HepG2 (cell line): ENCODE data around the gene UTP4. TPM values are rescaled to one million over a fixed set of nuclear protein-coding genes. Genes with fewer than 3 reads are reported as not detected.

Experiments used
- ATAC-seq: fragments of 200-7000 bp; cut with Tn5 transposase; 3 replicates; pipeline ENCODE4 v1.9.1; 2020; ENCODE audit warnings: mild to moderate bottlenecking, moderate library complexity
- BruUV-seq: library from RNA; stranded (reverse); fragments of 400-500 nt; replicated peaks from 2 replicates; lab custom pipeline; 2021; lab: Mats Ljungman, UMichigan
- CTCF ChIA-PET: fragments of 300-600 bp; formaldehyde crosslinking; extraction: SDS; loops from one replicate; lab custom pipeline; 2021; ENCODE audit warnings: low total read pairs, inconsistent platforms, low intra/inter-chr PET ratio; lab: Yijun Ruan, JAX
- POLR2A ChIA-PET: fragments of 350-600 bp; sonication (Branson Sonifier 250); formaldehyde crosslinking; loops from one replicate; lab custom pipeline; 2020; ENCODE audit warnings: antibody characterized with exemption, inconsistent platforms; lab: Yijun Ruan, JAX
- DNase-seq: peaks from one replicate; pipeline ENCODE4 v3.0.0-alpha.2; 2015; ENCODE audit warnings: low spot score
- FAIRE-seq: peaks from 3 replicates; lab custom pipeline; 2011; peaks lifted over from hg19 to GRCh38; lab: Jason Lieb, UNC
- H2AFZ ChIP-seq: one replicate; pipeline ENCODE4 v1.6.1; 2011; ENCODE audit warnings: low read length, inconsistent platforms
- H3K27ac ChIP-seq: fragments of 300-600 bp; 3 replicates; pipeline ENCODE4 v1.8.0; 2011; ENCODE audit warnings: mixed run types, mild to moderate bottlenecking, mixed read lengths, low read length, inconsistent platforms; ENCODE audit not compliant: insufficient read depth; ENCODE audit errors: extremely low read length
- H3K27me3 ChIP-seq, 2 experiments: fragments of 200-600 bp in 1 of 2; 2 replicates in 1 of 2; 3 replicates in 1 of 2; pipeline versions ENCODE4 v1.6.0 to v1.8.0; 2011; ENCODE audit warnings: low read length in 2 of 2, mild to moderate bottlenecking in 2 of 2, moderate library complexity in 2 of 2, inconsistent platforms in 1 of 2; ENCODE audit not compliant: insufficient read depth in 2 of 2, control insufficient read depth in 1 of 2
- H3K36me3 ChIP-seq, 2 experiments: fragments of 200-600 bp in 1 of 2; replicated peaks in 1 of 2; 2 replicates in 1 of 2; 3 replicates in 1 of 2; pipeline versions ENCODE4 v1.5.1 to v1.8.0; 2011; ENCODE audit warnings: low read length in 2 of 2, inconsistent platforms in 1 of 2; ENCODE audit not compliant: insufficient read depth in 2 of 2, control insufficient read depth in 1 of 2
- H3K4me1 ChIP-seq: 2 replicates; pipeline ENCODE4 v1.5.1; 2012; ENCODE audit warnings: low read length, inconsistent platforms; ENCODE audit not compliant: insufficient read depth
- H3K4me2 ChIP-seq: 2 replicates; pipeline ENCODE4 v1.6.0; 2011; ENCODE audit warnings: low read depth, low read length, inconsistent platforms
- H3K4me3 ChIP-seq, 3 experiments: fragments of 200-600 bp in 1 of 3; sonication (generic), shearing (Covaris generic) in 1 of 3; replicated peaks in 1 of 3; 2 replicates each; pipeline ENCODE4 v1.5.1; 2011 to 2016; ENCODE audit warnings: low read length in 3 of 3, inconsistent platforms in 2 of 3, low read depth in 2 of 3, mild to moderate bottlenecking in 2 of 3, control low read depth in 1 of 3, mixed read lengths in 1 of 3; ENCODE audit not compliant: insufficient read depth in 1 of 3
- H3K79me2 ChIP-seq: one replicate; pipeline ENCODE4 v1.6.1; 2011; ENCODE audit warnings: low read length, inconsistent platforms; ENCODE audit not compliant: insufficient read depth
- H3K9ac ChIP-seq: 2 replicates; pipeline ENCODE4 v1.6.0; 2011; ENCODE audit warnings: mild to moderate bottlenecking, low read depth, low read length, inconsistent platforms; ENCODE audit not compliant: insufficient read depth
- H3K9me3 ChIP-seq: 2 replicates; pipeline ENCODE4 v1.5.1; 2012; ENCODE audit warnings: mild to moderate bottlenecking, low read length
- H4K20me1 ChIP-seq: 2 replicates; pipeline ENCODE4 v1.6.0; 2011; ENCODE audit warnings: inconsistent platforms, mild to moderate bottlenecking, low read length, moderate library complexity; ENCODE audit not compliant: insufficient read depth
- CTCF ChIP-seq: sonication (generic); formaldehyde crosslinking; IDR thresholded peaks from 2 replicates; pipeline ENCODE4 v1.5.0; 2020; ENCODE audit warnings: mild to moderate bottlenecking, missing genetic modification reagents, moderate library complexity
- DMTF1 ChIP-seq: sonication (generic); formaldehyde crosslinking; IDR thresholded peaks from 2 replicates; pipeline ENCODE4 v1.4.0; 2020; ENCODE audit warnings: mild to moderate bottlenecking, missing genetic modification reagents
- HNF1B ChIP-seq: sonication (generic); formaldehyde crosslinking; IDR thresholded peaks from 2 replicates; pipeline ENCODE4 v1.5.1; 2020; ENCODE audit warnings: mild to moderate bottlenecking, moderate library complexity, missing genetic modification reagents
- MTF1 ChIP-seq: sonication (generic); formaldehyde crosslinking; IDR thresholded peaks from 2 replicates; pipeline ENCODE4 v1.5.0; 2020; ENCODE audit warnings: missing genetic modification reagents
- NKX3-1 ChIP-seq: sonication (generic); formaldehyde crosslinking; IDR thresholded peaks from 2 replicates; pipeline ENCODE4 v1.5.0; 2020; ENCODE audit warnings: missing genetic modification reagents
- RBM22 ChIP-seq: fragments of 200-400 bp; formaldehyde crosslinking; optimal IDR thresholded peaks from 2 replicates; pipeline ENCODE3; 2017; ENCODE audit warnings: mild to moderate bottlenecking, low read length, moderate library complexity
- ZNF296 ChIP-seq: sonication (generic); formaldehyde crosslinking; conservative IDR thresholded peaks from 2 replicates; pipeline ENCODE4 v1.5.0; 2020; ENCODE audit warnings: mild to moderate bottlenecking, missing genetic modification reagents
- ZNF382 ChIP-seq: sonication (generic); formaldehyde crosslinking; IDR thresholded peaks from 2 replicates; pipeline ENCODE4 v1.5.0; 2020; ENCODE audit warnings: missing genetic modification reagents, mild to moderate bottlenecking, borderline replicate concordance
- ZNF557 ChIP-seq: sonication (generic); formaldehyde crosslinking; IDR thresholded peaks from 2 replicates; pipeline ENCODE4 v1.4.0; 2020; ENCODE audit warnings: missing genetic modification reagents
- ZNF614 ChIP-seq: IDR thresholded peaks from 2 replicates; pipeline ENCODE4 v1.6.1; 2018; ENCODE audit warnings: missing biosample characterization, missing genetic modification reagents, inconsistent platforms, borderline replicate concordance
- ZNF746 ChIP-seq: sonication (generic); formaldehyde crosslinking; IDR thresholded peaks from 2 replicates; pipeline ENCODE4 v1.8.0; 2022; ENCODE audit warnings: mild to moderate bottlenecking, missing genetic modification reagents
- ZNF800 ChIP-seq: sonication (generic); formaldehyde crosslinking; IDR thresholded peaks from 2 replicates; pipeline ENCODE4 v1.4.0; 2020; ENCODE audit warnings: missing genetic modification reagents
- ZNF879 ChIP-seq: sonication (generic); formaldehyde crosslinking; IDR thresholded peaks from 2 replicates; pipeline ENCODE4 v1.8.1; 2023; ENCODE audit warnings: missing genetic modification reagents
- WGBS: methylation state at CpG from one replicate; pipeline ENCODE4 v1.1.6; 2017; ENCODE audit warnings: low lambda C conversion rate; 5-methylcytosine and 5-hydroxymethylcytosine counted together
- in situ Hi-C: cut with HindIII; loops from 2 replicates; pipeline ENCODE4 v1.10.0; 2017; ENCODE audit warnings: low pct_unique_long_range_greater_than_20kb; ENCODE audit not compliant: extremely low pct_ligation_motif_present
- intact Hi-C: fragments of 100-400 bp; cut with micrococcal nuclease; formaldehyde crosslinking; loops from one replicate; pipeline ENCODE4 v1.10.0; 2022; ENCODE audit not compliant: unreplicated experiment
- polyA plus RNA-seq, 8 experiments: library from polyadenylated mRNA; depleted of rRNA in 3 of 8; stranded (reverse) in 7 of 8; unstranded in 1 of 8; fragments of >200 nt; fragmentation: Illumina TruSeq in 4 of 8; extraction: Trizol in 4 of 8; gene quantifications; 2 replicates each; pipeline versions ENCODE4 v1.2.1 to v1.2.3, GENCODE V29; 2011 to 2016; ENCODE audit warnings: low read depth in 4 of 8, missing spikeins in 1 of 8, mixed read lengths in 1 of 8; ENCODE audit not compliant: insufficient read depth in 1 of 8
- total RNA-seq, 5 experiments: library from RNA; depleted of rRNA; stranded (reverse); fragments of >200 nt; fragmentation: Illumina TruSeq; extraction: Trizol; gene quantifications; 2 replicates each; pipeline ENCODE4 v1.2.3, GENCODE V29; 2016; ENCODE audit warnings: low read depth in 1 of 5

Gene UTP4
- total and polyA plus RNA-seq, 2 of the 13 experiments (the other 11 are each of a cell fraction or from before 2014, with no cell fraction given), result 30.0 to 85.8 TPM

- peak; percentile 92 for TF ChIP-seq ZNF879 (CRISPR knock-in tag)
- TF ChIP-seq ZNF746 (CRISPR knock-in tag), result no peak; the same call in 1 of the 2 replicates
- peak; percentile 74; the same call in 1 of the 2 replicates for TF ChIP-seq ZNF614
- no peak for TF ChIP-seq RBM22
- peak; percentile 53; the same call in 1 of the 2 replicates for TF ChIP-seq ZNF557
- TF ChIP-seq ZNF382, result no peak
- TF ChIP-seq MTF1 (CRISPR knock-in tag), result no peak
- TF ChIP-seq ZNF296 (CRISPR knock-in tag), result no peak
- peak; percentile 51; the same call in 1 of the 2 replicates for TF ChIP-seq NKX3-1 (CRISPR knock-in tag)
Observed at GRCh38 chr16:69186642-69187445, 54.4 kb downstream of the UTP4 start, which contains the start of gene SNTB2 (continued).

- peaks cover 10% of the 10 kb centered on the region; the same call in 1 of the 2 replicates for H4K20me1 ChIP-seq
- CTCF ChIA-PET, result no interaction called here
- no peaks in the 10 kb centered on the region for H3K9me3 ChIP-seq
- H3K9ac ChIP-seq, result peak overlapping the region; percentile 87
- peak overlapping the region; percentile 84 for H3K4me2 ChIP-seq
- H3K4me3 ChIP-seq, result peak overlapping the region; percentile 73 to 94 (median 88)
- intact Hi-C loops, result loop anchor here (2.0 to 5.0 kb wide), 3 partner anchors 35 to 99 kb away; no protein-coding TSS in a partner anchor
- no peak overlapping the region for H2AFZ ChIP-seq
- no peaks in the 10 kb centered on the region; a peak in 1 of 5 replicates for H3K27me3 ChIP-seq
- WGBS, result 1% methylated on average over 32 of the region's 76 CpGs
- no TSS peak for BruUV-seq
- no peaks in the 10 kb centered on the region; a peak in 1 of 5 replicates for H3K36me3 ChIP-seq
- DNase-seq (peak; percentile 14), FAIRE-seq (no peak), ATAC-seq (peak; percentile 39)
- in situ Hi-C loops, result no loop called here
- POLR2A ChIA-PET, result interaction anchor here (0.6 to 2.4 kb wide), 20 partner anchors 8 to 157 kb away, joined by 3 to 14 read pairs (median 4); partner anchors contain the start of genes CHTF8, UTP4 and VPS4A
- peaks cover 49% of the 10 kb centered on the region for H3K4me1 ChIP-seq
- peaks cover 45% of the 10 kb centered on the region for H3K79me2 ChIP-seq
- peak overlapping the region; percentile 66 for H3K27ac ChIP-seq
- TF ChIP-seq ZNF800 (CRISPR knock-in tag) (peak; percentile 44), HNF1B (no peak), CTCF (no peak), DMTF1 (no peak)
Observed at GRCh38 chr16:69187446-69188235, 55.2 kb downstream of the UTP4 start.
